PC-3 (cell line): ENCODE data around the gene CRYGD. TPM values are rescaled to one million over a fixed set of nuclear protein-coding genes. Genes with fewer than 3 reads are reported as not detected.
"Not testable (repeated sequence)": the region's sequence is repeated elsewhere in the genome, so short reads cannot be mapped to it uniquely, and the experiment has no call there.

Experiments
- ATAC-seq: fragments of 200-7000 bp; cut with Tn5 transposase; 2 replicates; pipeline ENCODE4 v1.9.1; 2020; ENCODE audit warnings: mild to moderate bottlenecking, moderate library complexity
- BruUV-seq: library from RNA; stranded (reverse); fragments of 400-500 nt; replicated peaks from 2 replicates; lab custom pipeline; 2021; lab: Mats Ljungman, UMichigan
- CTCF ChIA-PET: fragments of 300-600 bp; sonication (Branson Sonifier 250); formaldehyde crosslinking; loops from one replicate; lab custom pipeline; 2022; ENCODE audit warnings: antibody characterized with exemption; lab: Charles Lee
- POLR2A ChIA-PET: fragments of 300-600 bp; sonication (Branson Sonifier 250); formaldehyde crosslinking; loops from one replicate; lab custom pipeline; 2022; ENCODE audit warnings: antibody characterized with exemption; ENCODE audit not compliant: unreplicated experiment; lab: Charles Lee
- DNase-seq: peaks from one replicate; pipeline ENCODE4 v3.0.0-alpha.2; 2015
- H2AFZ ChIP-seq: fragments of 300-600 bp; sonication (generic); 2 replicates; pipeline ENCODE4 v1.6.0; 2016; ENCODE audit warnings: antibody characterized with exemption, low read length
- H3F3A ChIP-seq: fragments of 300-600 bp; sonication (generic); one replicate; pipeline ENCODE4 v1.6.0; 2017; ENCODE audit warnings: antibody characterized with exemption, low read length, control low read depth, mild to moderate bottlenecking; ENCODE audit not compliant: unreplicated experiment
- H3K27ac ChIP-seq: fragments of 300-600 bp; sonication (generic); 2 replicates; pipeline ENCODE4 v1.5.1; 2016; ENCODE audit warnings: mild to moderate bottlenecking, low read length
- H3K27me3 ChIP-seq: fragments of 300-600 bp; sonication (generic); 2 replicates; pipeline ENCODE4 v1.6.1; 2016; ENCODE audit warnings: low read length, mixed read lengths
- H3K36me3 ChIP-seq: fragments of 300-600 bp; sonication (generic); 2 replicates; pipeline ENCODE4 v1.6.1; 2016; ENCODE audit warnings: low read depth, mixed run types, low read length, mixed read lengths
- H3K4me1 ChIP-seq: fragments of 300-600 bp; sonication (generic); 2 replicates; pipeline ENCODE4 v1.5.1; 2016; ENCODE audit warnings: low read length; ENCODE audit not compliant: insufficient read depth
- H3K4me2 ChIP-seq: fragments of 300-600 bp; sonication (generic); 2 replicates; pipeline ENCODE4 v1.6.0; 2016; ENCODE audit warnings: low read length
- H3K4me3 ChIP-seq: fragments of 300-600 bp; sonication (generic); 2 replicates; pipeline ENCODE4 v1.5.1; 2016; ENCODE audit warnings: mild to moderate bottlenecking, low read length, mixed read lengths
- H3K79me2 ChIP-seq: fragments of 300-600 bp; sonication (generic); 2 replicates; pipeline ENCODE4 v1.6.1; 2017; ENCODE audit warnings: low read length, mixed read lengths
- H3K9ac ChIP-seq: fragments of 300-600 bp; sonication (generic); 2 replicates; pipeline ENCODE4 v1.6.0; 2016; ENCODE audit warnings: mild to moderate bottlenecking, low read length
- H3K9me2 ChIP-seq: fragments of 300-600 bp; sonication (generic); replicated peaks from 2 replicates; pipeline ENCODE4 v1.6.1; 2016; ENCODE audit warnings: mixed run types, low read length, mixed read lengths
- H3K9me3 ChIP-seq: fragments of 300-600 bp; sonication (generic); 2 replicates; pipeline ENCODE4 v1.6.1; 2016; ENCODE audit warnings: low read length, mixed read lengths
- H4K20me1 ChIP-seq: fragments of 300-600 bp; sonication (generic); 2 replicates; pipeline ENCODE4 v1.6.1; 2016; ENCODE audit warnings: low read length, mixed read lengths
- EZH2 ChIP-seq: fragments of 300-600 bp; sonication (generic); IDR thresholded peaks from one replicate; pipeline ENCODE4 v1.6.1; 2017; ENCODE audit warnings: antibody characterized with exemption, mild to moderate bottlenecking, low read length; ENCODE audit not compliant: unreplicated experiment
- EZH2phosphoT487 ChIP-seq: fragments of 300-600 bp; sonication (generic); IDR thresholded peaks from 2 replicates; pipeline ENCODE4 v1.6.1; 2018; ENCODE audit warnings: mild to moderate bottlenecking, antibody characterized with exemption, low read length, borderline replicate concordance
- intact Hi-C: fragments of 100-400 bp; cut with micrococcal nuclease; formaldehyde crosslinking; loops from 2 replicates; pipeline ENCODE4 v1.9.0; 2023
- total RNA-seq: library from RNA; depleted of rRNA; stranded (reverse); fragments of >200 nt; gene quantifications from 2 replicates; pipeline ENCODE4 v1.2.3, GENCODE V29; 2014
- TF ChIP-seq, protein P1 (sequence below): fragments of 300-600 bp; sonication (generic); conservative IDR thresholded peaks from 2 replicates; pipeline ENCODE4 v1.5.1; 2017; ENCODE audit warnings: antibody characterized with exemption, low read depth, mild to moderate bottlenecking, low read length

The CRYGD gene
- total RNA-seq, 1 experiment from 2014 or later, result not detected

DNA sequence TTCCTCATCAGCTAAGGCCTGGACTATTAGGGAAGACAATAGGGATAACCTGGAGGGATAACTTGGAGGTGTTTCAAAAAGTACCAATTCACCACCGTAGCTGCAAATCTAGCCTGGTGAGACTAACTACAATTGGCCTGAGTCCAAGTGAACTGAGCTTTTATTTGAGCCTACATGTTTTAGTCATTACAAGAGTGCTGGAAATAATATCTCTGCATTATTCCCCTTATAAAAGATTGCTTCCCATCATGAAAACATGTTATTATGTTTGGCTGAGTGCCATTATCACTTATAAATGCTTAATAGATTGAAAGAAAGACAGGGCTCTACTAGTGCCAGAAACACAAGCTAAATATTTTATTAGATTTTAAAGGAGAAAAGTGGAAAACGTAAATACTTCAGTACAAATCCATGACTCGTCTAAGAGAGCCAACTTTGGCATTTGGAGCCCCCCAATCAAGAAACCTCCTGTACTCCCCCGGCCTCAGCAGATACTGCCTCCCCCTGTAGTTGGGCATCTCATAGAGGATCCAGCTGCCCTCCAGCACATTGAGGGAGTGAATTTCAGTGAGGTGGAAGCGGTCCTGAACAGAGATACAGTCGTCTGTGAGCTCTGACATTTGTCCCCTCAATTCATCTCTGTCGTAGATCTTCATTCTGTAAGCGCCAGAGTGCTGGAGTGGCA is 18.1 kb upstream of the CRYGD start:
- peak; percentile 52 for DNase-seq
- Histone ChIP-seq H2AFZ (no peak overlapping the region), H3K9me2 (no peaks in the 10 kb centered on the region), H3F3A (no peaks in the 10 kb centered on the region), H3K9me3 (no peaks in the 10 kb centered on the region), H3K4me1 (peaks cover 6% of the 10 kb centered on the region; the same call in 1 of the 2 replicates), H3K4me2 (no peak overlapping the region), H3K79me2 (no peaks in the 10 kb centered on the region), H3K36me3 (no peaks in the 10 kb centered on the region), H4K20me1 (no peaks in the 10 kb centered on the region), H3K27me3 (no peaks in the 10 kb centered on the region), H3K9ac (no peak overlapping the region), H3K4me3 (no peak overlapping the region), H3K27ac (no peak overlapping the region)
- ChIA-PET CTCF (no interaction called here), POLR2A (no interaction called here)
- intact Hi-C loops, result no loop called here
- no TSS peak for BruUV-seq
- peak; percentile 42; the same call in 1 of the 2 replicates for ATAC-seq
- TF ChIP-seq EZH2phosphoT487, result no peak
- TF ChIP-seq EZH2, result no peak
- TF ChIP-seq, protein P1, sequence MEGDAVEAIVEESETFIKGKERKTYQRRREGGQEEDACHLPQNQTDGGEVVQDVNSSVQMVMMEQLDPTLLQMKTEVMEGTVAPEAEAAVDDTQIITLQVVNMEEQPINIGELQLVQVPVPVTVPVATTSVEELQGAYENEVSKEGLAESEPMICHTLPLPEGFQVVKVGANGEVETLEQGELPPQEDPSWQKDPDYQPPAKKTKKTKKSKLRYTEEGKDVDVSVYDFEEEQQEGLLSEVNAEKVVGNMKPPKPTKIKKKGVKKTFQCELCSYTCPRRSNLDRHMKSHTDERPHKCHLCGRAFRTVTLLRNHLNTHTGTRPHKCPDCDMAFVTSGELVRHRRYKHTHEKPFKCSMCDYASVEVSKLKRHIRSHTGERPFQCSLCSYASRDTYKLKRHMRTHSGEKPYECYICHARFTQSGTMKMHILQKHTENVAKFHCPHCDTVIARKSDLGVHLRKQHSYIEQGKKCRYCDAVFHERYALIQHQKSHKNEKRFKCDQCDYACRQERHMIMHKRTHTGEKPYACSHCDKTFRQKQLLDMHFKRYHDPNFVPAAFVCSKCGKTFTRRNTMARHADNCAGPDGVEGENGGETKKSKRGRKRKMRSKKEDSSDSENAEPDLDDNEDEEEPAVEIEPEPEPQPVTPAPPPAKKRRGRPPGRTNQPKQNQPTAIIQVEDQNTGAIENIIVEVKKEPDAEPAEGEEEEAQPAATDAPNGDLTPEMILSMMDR, result no peak

DNA sequence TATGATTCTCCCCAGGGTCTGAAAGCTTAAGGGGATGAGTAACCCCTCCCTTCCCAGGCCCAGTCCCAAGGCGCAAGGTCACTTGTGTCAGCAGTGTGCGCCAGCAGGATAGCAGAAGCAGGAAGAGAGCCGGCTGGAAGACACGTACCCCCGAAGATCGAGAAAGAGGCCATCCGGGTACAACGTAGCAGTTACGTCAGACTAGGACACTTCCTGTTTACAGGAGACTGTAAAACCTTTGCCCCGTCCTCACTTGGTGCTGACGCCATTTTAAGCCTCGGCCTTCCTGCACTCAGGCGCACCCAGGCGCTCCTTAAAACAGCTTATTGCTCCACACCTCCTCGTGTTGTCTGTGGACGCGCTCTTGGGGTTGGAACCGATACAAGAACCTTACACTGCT is 15.1 kb upstream of the CRYGD start:
- H3K4me1 ChIP-seq, result peaks cover 13% of the 10 kb centered on the region
- DNase-seq (no peak), ATAC-seq (no peak)
- ChIA-PET CTCF (no interaction called here), POLR2A (no interaction called here)
- no peaks in the 10 kb centered on the region for H3K27me3 ChIP-seq
- H3K4me3 ChIP-seq, result no peak overlapping the region
- H3K36me3 ChIP-seq, result no peaks in the 10 kb centered on the region
- no peaks in the 10 kb centered on the region for H3F3A ChIP-seq
- no peak overlapping the region for H3K4me2 ChIP-seq
- H3K9me3 ChIP-seq, result no peaks in the 10 kb centered on the region
- intact Hi-C loops, result no loop called here
- no peaks in the 10 kb centered on the region for H3K79me2 ChIP-seq
- TF ChIP-seq, protein P1, result no peak
- no peaks in the 10 kb centered on the region for H3K9me2 ChIP-seq
- no peak overlapping the region for H3K9ac ChIP-seq
- no TSS peak for BruUV-seq
- H4K20me1 ChIP-seq, result no peaks in the 10 kb centered on the region
- no peak overlapping the region for H3K27ac ChIP-seq
- H2AFZ ChIP-seq, result no peak overlapping the region

DNA sequence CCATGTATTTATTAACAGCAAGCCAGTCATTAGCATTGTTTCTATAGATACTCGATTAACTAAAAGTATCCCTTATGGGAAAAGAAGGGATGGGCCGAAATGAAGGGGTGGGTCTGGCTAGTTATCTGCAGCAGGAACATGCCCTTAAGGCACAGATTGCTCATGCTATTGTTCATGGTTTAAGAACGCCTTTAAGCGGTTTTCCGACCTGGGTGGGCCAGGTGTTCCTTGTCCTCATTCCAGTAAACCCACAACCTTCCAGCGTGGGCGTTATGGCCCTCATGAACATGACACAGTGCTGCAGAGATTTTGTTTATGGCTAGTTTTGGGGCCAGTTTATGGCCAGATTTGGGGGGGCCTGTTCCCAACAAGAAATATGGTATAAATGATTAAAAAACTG is 14.0 kb upstream of the CRYGD start:
- H3K27ac ChIP-seq, intact Hi-C loops, ATAC-seq, H2AFZ ChIP-seq, H4K20me1 ChIP-seq, DNase-seq, POLR2A ChIA-PET, H3K79me2 ChIP-seq, CTCF ChIA-PET, H3K4me2 ChIP-seq, H3K4me3 ChIP-seq, BruUV-seq, H3K9ac ChIP-seq, H3K9me2 ChIP-seq, H3K36me3 ChIP-seq, H3K9me3 ChIP-seq, H3F3A ChIP-seq, H3K27me3 ChIP-seq: not testable (repeated sequence)
- peaks cover 13% of the 10 kb centered on the region for H3K4me1 ChIP-seq
